HCT116 (cell line): ENCODE measurements around the gene ADAMTSL2. TPM values are rescaled to one million over a fixed set of nuclear protein-coding genes. Genes with fewer than 3 reads are reported as not detected.

ENCODE experiments used
- ATAC-seq: fragments of 200-7000 bp; cut with Tn5 transposase; 2 replicates; pipeline ENCODE4 v1.9.1; 2020; ENCODE audit warnings: mild to moderate bottlenecking, moderate library complexity
- BruUV-seq: library from RNA; stranded (reverse); fragments of 400-500 nt; replicated peaks from 2 replicates; lab custom pipeline; 2021; lab: Mats Ljungman, UMichigan
- CTCF ChIA-PET: fragments of 300-600 bp; sonication (Branson Sonifier 250); formaldehyde crosslinking; loops from one replicate; lab custom pipeline; 2021; ENCODE audit warnings: antibody characterized with exemption; lab: Charles Lee
- POLR2A ChIA-PET: fragments of 300-600, 350-600 bp; sonication (Branson Sonifier 250); formaldehyde crosslinking; loops from one replicate; lab custom pipeline; 2021; ENCODE audit warnings: antibody characterized with exemption; lab: Charles Lee
- RAD21 ChIA-PET, 2 experiments: fragments of 300-600 bp; sonication (Branson Sonifier 250); formaldehyde crosslinking; loops; one replicate each; lab custom pipeline; 2023; ENCODE audit warnings: low total read pairs in 2 of 2; ENCODE audit not compliant: uncharacterized antibody in 2 of 2, unreplicated experiment in 2 of 2, low non-redundant PET in 1 of 2; lab: Charles Lee
- DNase-seq: peaks from one replicate; pipeline ENCODE4 v3.0.0-alpha.2; 2010; ENCODE audit warnings: low read depth, low spot score
- H2AFZ ChIP-seq: fragments of 200-600 bp; shearing (Covaris generic), sonication (generic); 2 replicates; pipeline ENCODE4 v1.6.1; 2017; ENCODE audit warnings: low read depth, mixed run types, mixed read lengths, antibody characterized with exemption, low read length; ENCODE audit not compliant: poor library complexity, severe bottlenecking
- H3K27ac ChIP-seq: 2 replicates; pipeline ENCODE4 v1.5.1; 2012; ENCODE audit warnings: low read depth, low read length
- H3K27me3 ChIP-seq: fragments of 200-600 bp; sonication (generic); 2 replicates; pipeline ENCODE4 v1.6.1; 2016; ENCODE audit warnings: mixed run types, low read length, mixed read lengths; ENCODE audit not compliant: insufficient read depth
- H3K36me3 ChIP-seq, 2 experiments: fragments of 200-500 bp in 1 of 2; fragments of 200-600 bp in 1 of 2; sonication (Bioruptor generic) in 1 of 2; sonication (generic) in 1 of 2; 2 replicates each; pipeline versions ENCODE4 v1.5.1 to v1.6.1; 2014 to 2016; ENCODE audit warnings: low read length in 2 of 2, inconsistent platforms in 1 of 2, mixed read lengths in 1 of 2, mixed run types in 1 of 2; ENCODE audit not compliant: insufficient read depth in 2 of 2, control insufficient read depth in 1 of 2
- H3K4me1 ChIP-seq, 2 experiments: fragments of 200-600 bp in 1 of 2; sonication (generic) in 1 of 2; 2 replicates each; pipeline versions ENCODE4 v1.5.1 to v1.6.1; 2012 to 2017; ENCODE audit warnings: low read length in 2 of 2, inconsistent platforms in 1 of 2, mild to moderate bottlenecking in 1 of 2, mixed read lengths in 1 of 2, mixed run types in 1 of 2, moderate library complexity in 1 of 2; ENCODE audit not compliant: insufficient read depth in 2 of 2, control insufficient read depth in 1 of 2
- H3K4me2 ChIP-seq: fragments of 200-600 bp; sonication (generic); 2 replicates; pipeline ENCODE4 v1.6.1; 2017; ENCODE audit warnings: mixed run types, low read length, mixed read lengths
- H3K4me3 ChIP-seq, 2 experiments: fragments of 200-600 bp in 1 of 2; sonication (generic) in 1 of 2; replicated peaks in 1 of 2; 2 replicates each; pipeline ENCODE4 v1.5.1; 2011 to 2016; ENCODE audit warnings: low read length in 2 of 2, control low read depth in 1 of 2, low read depth in 1 of 2, mild to moderate bottlenecking in 1 of 2, mixed read lengths in 1 of 2, mixed run types in 1 of 2
- H3K79me2 ChIP-seq: fragments of 200-600 bp; sonication (generic); 2 replicates; pipeline ENCODE4 v1.6.1; 2017; ENCODE audit warnings: mild to moderate bottlenecking, mixed run types, low read length, moderate library complexity, mixed read lengths; ENCODE audit not compliant: insufficient read depth
- H3K9ac ChIP-seq: fragments of 200-600 bp; sonication (generic); 2 replicates; pipeline ENCODE4 v1.6.1; 2016; ENCODE audit warnings: low read length, mixed read lengths
- H3K9me2 ChIP-seq: fragments of 200-600 bp; sonication (generic), shearing (Covaris generic); 2 replicates; pipeline ENCODE4 v1.6.1; 2017; ENCODE audit warnings: mixed run types, mild to moderate bottlenecking, moderate library complexity; ENCODE audit not compliant: insufficient read depth
- H3K9me3 ChIP-seq, 2 experiments: fragments of 200-500 bp in 1 of 2; fragments of 200-600 bp in 1 of 2; sonication (Bioruptor generic) in 1 of 2; sonication (generic) in 1 of 2; 2 replicates each; pipeline ENCODE4 v1.6.1; 2014 to 2017; ENCODE audit warnings: low read length in 2 of 2, mixed read lengths in 2 of 2, inconsistent platforms in 1 of 2, low read depth in 1 of 2, mild to moderate bottlenecking in 1 of 2, mixed run types in 1 of 2, moderate library complexity in 1 of 2; ENCODE audit not compliant: control insufficient read depth in 1 of 2, insufficient read depth in 1 of 2
- H4K20me1 ChIP-seq: fragments of 200-600 bp; sonication (generic), shearing (Covaris generic); 2 replicates; pipeline ENCODE4 v1.6.1; 2017; ENCODE audit warnings: mixed run types, mild to moderate bottlenecking, moderate library complexity; ENCODE audit not compliant: insufficient read depth
- CBX3 ChIP-seq: IDR thresholded peaks from 2 replicates; pipeline ENCODE4 v1.6.1; 2012; ENCODE audit warnings: low read depth
- EGR1 ChIP-seq: IDR thresholded peaks from 2 replicates; pipeline ENCODE4 v1.6.1; 2012; ENCODE audit warnings: low read depth
- ELF1 ChIP-seq: IDR thresholded peaks from 2 replicates; pipeline ENCODE4 v1.6.1; 2012; ENCODE audit warnings: low read depth, borderline replicate concordance
- EZH2phosphoT487 ChIP-seq: fragments of 200-600 bp; IDR thresholded peaks from 2 replicates; pipeline ENCODE4 v1.6.1; 2018; ENCODE audit warnings: antibody characterized with exemption, borderline replicate concordance
- FOSL1 ChIP-seq: IDR thresholded peaks from 2 replicates; pipeline ENCODE4 v1.6.1; 2012; ENCODE audit warnings: low read depth
- MAX ChIP-seq: IDR thresholded peaks from 2 replicates; pipeline ENCODE4 v1.6.1; 2012
- POLR2A ChIP-seq: IDR thresholded peaks from 2 replicates; pipeline ENCODE4 v1.7.0; 2011; ENCODE audit warnings: borderline replicate concordance; ENCODE audit not compliant: insufficient read depth, insufficient read length; ENCODE audit errors: extremely low read depth
- REST ChIP-seq: IDR thresholded peaks from 2 replicates; pipeline ENCODE4 v1.6.1; 2012; ENCODE audit warnings: low read depth
- SRF ChIP-seq: IDR thresholded peaks from 2 replicates; pipeline ENCODE4 v1.6.1; 2012; ENCODE audit warnings: low read depth
- TCF7L2 ChIP-seq: IDR thresholded peaks from 2 replicates; pipeline ENCODE4 v1.7.0; 2011; ENCODE audit warnings: borderline replicate concordance, inconsistent platforms; ENCODE audit not compliant: insufficient read depth, insufficient read length; ENCODE audit errors: extremely low read depth
- YY1 ChIP-seq: IDR thresholded peaks from 2 replicates; pipeline ENCODE4 v1.6.1; 2011; ENCODE audit warnings: low read length, low read depth, moderate library complexity, mild to moderate bottlenecking; ENCODE audit not compliant: insufficient replicate concordance; ENCODE audit errors: extremely low read depth
- ZFX ChIP-seq: fragments of 450-650 bp; IDR thresholded peaks from 2 replicates; pipeline ENCODE4 v1.6.1; 2017
- ZNF274 ChIP-seq: fragments of 200-500 bp; sonication (Bioruptor generic); IDR thresholded peaks from 2 replicates; pipeline ENCODE4 v1.6.1; 2014; ENCODE audit warnings: mild to moderate bottlenecking, low read depth, low read length, inconsistent platforms
- intact Hi-C: fragments of 100-400 bp; cut with micrococcal nuclease; formaldehyde crosslinking; loops from 2 replicates; pipeline ENCODE4 v1.10.0; 2022
- total RNA-seq: library from RNA; stranded (reverse); gene quantifications from one replicate; pipeline ENCODE4 v1.2.1, GENCODE V29; 2021; ENCODE audit not compliant: unreplicated experiment

The ADAMTSL2 gene
- total RNA-seq, 1 experiment from 2014 or later = not detected

GRCh38 chr9:133517711-133518110, 16.8 kb upstream of the ADAMTSL2 start:
- Histone ChIP-seq H3K4me1 (peaks cover 0 to 7% of the 10 kb centered on the region in 2 experiments; a peak in 2 of 4 replicates), H3K4me3 (no peak overlapping the region), H3K79me2 (no peaks in the 10 kb centered on the region), H3K4me2 (no peak overlapping the region), H3K9me2 (no peaks in the 10 kb centered on the region), H3K27ac (no peak overlapping the region), H3K9ac (no peak overlapping the region), H3K27me3 (no peaks in the 10 kb centered on the region), H3K9me3 (no peaks in the 10 kb centered on the region), H3K36me3 (no peaks in the 10 kb centered on the region), H2AFZ (no peak overlapping the region), H4K20me1 (no peaks in the 10 kb centered on the region)
- DNase-seq = no peak
- ChIA-PET RAD21 (no interaction called here), POLR2A (no interaction called here), CTCF (no interaction called here)
- TF ChIP-seq YY1 = no peak
- no peak for TF ChIP-seq FOSL1
- no peak for TF ChIP-seq ZFX
- TF ChIP-seq SRF = no peak
- TF ChIP-seq CBX3 = no peak
- no peak for TF ChIP-seq MAX
- TF ChIP-seq EZH2phosphoT487 = no peak
- no peak for TF ChIP-seq EGR1
- no peak for TF ChIP-seq REST
- TF ChIP-seq POLR2A = no peak
- no peak for TF ChIP-seq ELF1
- TF ChIP-seq TCF7L2 = no peak
- no peak for TF ChIP-seq ZNF274
- no peak for ATAC-seq
- no TSS peak for BruUV-seq
- intact Hi-C loops = no loop called here
